ENCODE measurements around the gene MECP2.

- TF ChIP-seq, protein P1, sequence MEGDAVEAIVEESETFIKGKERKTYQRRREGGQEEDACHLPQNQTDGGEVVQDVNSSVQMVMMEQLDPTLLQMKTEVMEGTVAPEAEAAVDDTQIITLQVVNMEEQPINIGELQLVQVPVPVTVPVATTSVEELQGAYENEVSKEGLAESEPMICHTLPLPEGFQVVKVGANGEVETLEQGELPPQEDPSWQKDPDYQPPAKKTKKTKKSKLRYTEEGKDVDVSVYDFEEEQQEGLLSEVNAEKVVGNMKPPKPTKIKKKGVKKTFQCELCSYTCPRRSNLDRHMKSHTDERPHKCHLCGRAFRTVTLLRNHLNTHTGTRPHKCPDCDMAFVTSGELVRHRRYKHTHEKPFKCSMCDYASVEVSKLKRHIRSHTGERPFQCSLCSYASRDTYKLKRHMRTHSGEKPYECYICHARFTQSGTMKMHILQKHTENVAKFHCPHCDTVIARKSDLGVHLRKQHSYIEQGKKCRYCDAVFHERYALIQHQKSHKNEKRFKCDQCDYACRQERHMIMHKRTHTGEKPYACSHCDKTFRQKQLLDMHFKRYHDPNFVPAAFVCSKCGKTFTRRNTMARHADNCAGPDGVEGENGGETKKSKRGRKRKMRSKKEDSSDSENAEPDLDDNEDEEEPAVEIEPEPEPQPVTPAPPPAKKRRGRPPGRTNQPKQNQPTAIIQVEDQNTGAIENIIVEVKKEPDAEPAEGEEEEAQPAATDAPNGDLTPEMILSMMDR (conservative IDR thresholded peaks at IDR 0.05 in 1 of 2, IDR thresholded peaks at IDR 0.05 in 1 of 2; ENCODE audit: low read depth in 1 of 2, low read length in 2 of 2), result no peak
- TF ChIP-seq EZH2 (IDR thresholded peaks at IDR 0.05; ENCODE audit: low read length, missing control alignments), result no peak
Measured at GRCh38 chrX:154011376-154012335, 85.9 kb downstream of the MECP2 start.

All from fibroblast of lung (primary cell).